Retinal pigment epithelial cell (primary cell): ENCODE data around the gene FAM217B.
"Not testable (repeated sequence)": the region's sequence is repeated elsewhere in the genome, so short reads cannot be mapped to it uniquely, and the experiment has no call there.

Experiments used
- DNase-seq: peaks from one replicate; pipeline ENCODE4 v3.0.0-alpha.2; 2010; ENCODE audit warnings: low read depth
- H3K4me3 ChIP-seq: 2 replicates; pipeline ENCODE4 v1.5.1; 2011; ENCODE audit warnings: mild to moderate bottlenecking, low read length, control low read depth, moderate library complexity
- CTCF ChIP-seq: conservative IDR thresholded peaks from 2 replicates; pipeline ENCODE4 v1.5.1; 2011; ENCODE audit warnings: low read depth, low read length, control low read depth, inconsistent platforms

The FAM217B gene

GRCh38 chr20:59955131-59955796, 15.1 kb downstream of the FAM217B start:
- peak; percentile 30 for TF ChIP-seq CTCF
- no peak for DNase-seq
- no peak overlapping the region for H3K4me3 ChIP-seq

- not testable (repeated sequence) for DNase-seq, H3K4me3 ChIP-seq
Observed at GRCh38 chr20:59957568-59957967, 17.4 kb downstream of the FAM217B start.

GRCh38 chr20:59958123-59958522, 17.9 kb downstream of the FAM217B start, which contains the start of gene CDH26:
CDH26 (plus strand) TSS chr20:59958423; CDS start chr20:59958727, 304 bp downstream.
- no peak within 1 kb of the TSS for H3K4me3 ChIP-seq
- no peak for DNase-seq
- TF ChIP-seq CTCF, result no peak

- TF ChIP-seq CTCF, result no peak
Observed at GRCh38 chr20:59958626-59959025, 18.4 kb downstream of the FAM217B start.

GRCh38 chr20:59961423-59961822, 21.2 kb downstream of the FAM217B start:
- no peak for DNase-seq
- no peak overlapping the region for H3K4me3 ChIP-seq
- no peak for TF ChIP-seq CTCF

More at GRCh38 chr20:59958626-59959025, 18.4 kb downstream of the FAM217B start:
- H3K4me3 ChIP-seq, result no peak overlapping the region
- DNase-seq, result no peak

- no peak for DNase-seq
- TF ChIP-seq CTCF, result no peak
- no peak overlapping the region for H3K4me3 ChIP-seq
Observed at GRCh38 chr20:59962155-59962554, 22.0 kb downstream of the FAM217B start.

GRCh38 chr20:59966428-59966827, 26.2 kb downstream of the FAM217B start:
- no peak for TF ChIP-seq CTCF
- no peak for DNase-seq
- no peak overlapping the region for H3K4me3 ChIP-seq
